Measurements from ENCODE around the gene CHD1L.

Gene CHD1L

DNA sequence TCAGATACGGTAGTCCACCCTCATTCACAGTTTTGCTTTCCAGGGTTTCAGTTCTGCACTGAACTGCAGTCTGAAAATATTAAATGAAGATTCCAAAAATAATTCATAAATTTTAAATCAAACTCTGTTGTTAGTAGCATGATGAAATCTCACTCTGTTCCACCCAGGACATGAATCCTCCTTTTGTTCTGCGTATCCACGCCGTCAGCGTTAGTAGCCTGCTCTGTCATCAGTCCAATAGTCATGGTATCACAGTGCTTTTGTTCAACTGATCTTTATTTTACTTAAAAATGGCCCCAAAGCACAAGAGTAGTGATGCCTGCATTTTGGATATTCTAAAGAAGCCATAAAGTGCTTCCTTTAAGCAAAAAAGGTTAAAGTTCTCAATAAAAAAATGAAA is 23.9 kb downstream of the CHD1L start:
- DNase-seq (ENCODE audit: low read depth) = no peak
- TF ChIP-seq, protein P1, sequence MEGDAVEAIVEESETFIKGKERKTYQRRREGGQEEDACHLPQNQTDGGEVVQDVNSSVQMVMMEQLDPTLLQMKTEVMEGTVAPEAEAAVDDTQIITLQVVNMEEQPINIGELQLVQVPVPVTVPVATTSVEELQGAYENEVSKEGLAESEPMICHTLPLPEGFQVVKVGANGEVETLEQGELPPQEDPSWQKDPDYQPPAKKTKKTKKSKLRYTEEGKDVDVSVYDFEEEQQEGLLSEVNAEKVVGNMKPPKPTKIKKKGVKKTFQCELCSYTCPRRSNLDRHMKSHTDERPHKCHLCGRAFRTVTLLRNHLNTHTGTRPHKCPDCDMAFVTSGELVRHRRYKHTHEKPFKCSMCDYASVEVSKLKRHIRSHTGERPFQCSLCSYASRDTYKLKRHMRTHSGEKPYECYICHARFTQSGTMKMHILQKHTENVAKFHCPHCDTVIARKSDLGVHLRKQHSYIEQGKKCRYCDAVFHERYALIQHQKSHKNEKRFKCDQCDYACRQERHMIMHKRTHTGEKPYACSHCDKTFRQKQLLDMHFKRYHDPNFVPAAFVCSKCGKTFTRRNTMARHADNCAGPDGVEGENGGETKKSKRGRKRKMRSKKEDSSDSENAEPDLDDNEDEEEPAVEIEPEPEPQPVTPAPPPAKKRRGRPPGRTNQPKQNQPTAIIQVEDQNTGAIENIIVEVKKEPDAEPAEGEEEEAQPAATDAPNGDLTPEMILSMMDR (IDR thresholded peaks at IDR 0.05; ENCODE audit: control insufficient read depth, insufficient read depth, low read depth, low read length, missing control alignments) = no peak
- H3K4me3 ChIP-seq (ENCODE audit: control insufficient read depth, low read depth, low read length) = no peak overlapping the region

DNA sequence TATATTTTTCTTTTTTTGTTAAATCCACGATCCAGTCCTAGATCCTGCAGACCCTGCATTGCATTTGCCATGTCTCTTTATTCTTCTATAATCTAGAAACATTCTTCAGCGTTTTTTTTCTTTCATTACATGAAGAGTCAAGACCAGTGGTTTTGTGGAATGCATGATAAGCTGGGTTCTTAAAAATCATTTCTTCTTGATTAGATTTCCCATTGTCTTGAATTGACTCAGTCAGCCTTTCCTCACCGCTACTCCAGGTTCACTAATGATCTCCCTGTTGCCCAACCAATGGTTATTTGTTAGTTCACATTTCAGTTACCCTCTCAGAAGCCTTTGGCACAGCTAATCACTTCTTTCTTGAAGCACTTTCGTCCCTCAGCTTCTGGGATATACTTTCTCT is 25.2 kb downstream of the CHD1L start:
- no peak overlapping the region for H3K4me3 ChIP-seq (ENCODE audit: control insufficient read depth, low read depth, low read length)
- TF ChIP-seq, protein P1 (IDR thresholded peaks at IDR 0.05; ENCODE audit: control insufficient read depth, insufficient read depth, low read depth, low read length, missing control alignments) = no peak
- no peak for DNase-seq (ENCODE audit: low read depth)

DNA sequence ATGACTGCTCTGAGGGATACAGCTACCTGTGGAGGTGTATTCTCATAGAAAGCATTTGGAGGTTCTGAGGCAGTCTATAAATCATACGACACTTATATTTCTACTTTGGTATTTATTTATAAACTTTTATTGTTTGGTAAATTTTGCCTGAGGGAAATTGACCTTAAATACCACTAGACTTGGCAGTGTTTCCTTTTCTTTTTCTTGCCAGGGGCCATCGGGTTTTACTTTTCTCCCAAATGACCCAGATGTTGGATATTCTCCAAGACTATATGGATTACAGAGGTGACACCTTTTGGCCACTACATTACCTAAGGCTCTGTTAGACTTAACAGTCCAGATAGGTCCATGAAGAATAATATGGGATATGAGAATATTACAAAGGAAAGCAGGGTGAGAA is 28.2 kb downstream of the CHD1L start:
- H3K4me3 ChIP-seq (ENCODE audit: control insufficient read depth, low read depth, low read length) = no peak overlapping the region
- no peak for DNase-seq (ENCODE audit: low read depth)
- TF ChIP-seq, protein P1 (IDR thresholded peaks at IDR 0.05; ENCODE audit: control insufficient read depth, insufficient read depth, low read depth, low read length, missing control alignments) = no peak

DNA sequence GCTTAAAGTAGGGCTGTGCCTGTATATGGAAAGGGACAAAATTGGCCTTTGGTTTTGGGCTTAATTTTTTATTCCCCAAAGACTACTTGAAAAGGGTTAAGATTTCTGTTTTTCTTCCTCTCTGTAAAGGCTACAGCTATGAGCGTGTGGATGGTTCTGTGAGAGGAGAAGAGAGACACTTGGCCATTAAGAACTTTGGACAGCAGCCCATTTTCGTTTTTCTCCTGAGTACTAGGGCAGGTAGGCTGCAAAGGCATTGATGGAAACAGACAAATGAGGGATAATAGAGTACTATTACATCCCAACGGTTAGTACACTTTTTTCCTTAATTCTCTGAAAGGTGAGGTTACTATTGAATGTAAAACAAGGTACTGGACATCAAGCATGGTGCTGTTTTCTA is 29.6 kb downstream of the CHD1L start:
- TF ChIP-seq, protein P1 (IDR thresholded peaks at IDR 0.05; ENCODE audit: control insufficient read depth, insufficient read depth, low read depth, low read length, missing control alignments) = no peak
- H3K4me3 ChIP-seq (ENCODE audit: control insufficient read depth, low read depth, low read length) = no peak overlapping the region
- no peak for DNase-seq (ENCODE audit: low read depth)

DNA sequence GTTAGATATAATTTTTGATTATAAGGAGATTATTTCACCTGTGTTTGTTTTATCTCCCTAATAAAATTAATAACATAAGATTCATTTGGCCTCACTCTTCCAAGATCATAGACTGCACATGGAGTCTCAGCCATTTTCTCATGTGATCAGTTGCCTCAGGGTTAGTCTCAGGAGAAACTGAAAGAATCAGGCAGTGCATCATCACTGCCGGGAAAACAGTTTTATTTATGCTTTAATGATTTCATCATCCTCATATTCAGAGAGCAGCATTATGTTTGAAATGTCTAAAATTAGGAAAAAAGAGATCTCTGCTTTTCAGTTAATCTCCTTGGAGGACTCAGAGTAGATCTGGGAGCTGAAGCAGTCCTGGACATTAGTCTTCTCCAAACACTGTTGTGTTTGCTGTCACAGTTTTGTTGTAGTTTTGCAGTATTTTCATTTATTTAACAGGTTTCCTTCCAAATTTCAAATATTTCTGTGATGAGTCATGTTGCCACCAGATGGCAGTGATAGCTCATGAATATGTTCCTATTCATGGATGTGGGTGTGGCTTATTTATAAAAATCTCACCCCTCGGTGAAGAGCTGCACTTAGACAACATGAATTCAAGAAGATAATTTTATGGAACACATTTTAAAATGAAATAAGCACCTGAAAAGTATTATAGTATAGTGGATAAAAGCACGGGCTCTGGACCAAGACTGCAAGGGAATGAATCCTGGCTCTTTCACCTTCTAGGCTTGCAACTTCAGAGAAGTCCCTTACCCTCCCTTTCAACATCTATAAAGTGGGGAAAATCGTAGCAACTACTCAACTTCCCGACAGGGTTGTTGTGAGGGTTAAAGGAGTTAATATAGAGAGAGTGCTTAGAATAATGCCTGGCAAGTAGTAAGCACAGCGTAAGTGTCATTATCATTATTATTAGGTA is 31.2 kb downstream of the CHD1L start:
- peak; percentile 67 for DNase-seq (ENCODE audit: low read depth)
- H3K4me3 ChIP-seq (ENCODE audit: control insufficient read depth, low read depth, low read length) = no peak overlapping the region
- TF ChIP-seq, protein P1 (IDR thresholded peaks at IDR 0.05; ENCODE audit: control insufficient read depth, insufficient read depth, low read depth, low read length, missing control alignments) = peak; percentile 25

DNA sequence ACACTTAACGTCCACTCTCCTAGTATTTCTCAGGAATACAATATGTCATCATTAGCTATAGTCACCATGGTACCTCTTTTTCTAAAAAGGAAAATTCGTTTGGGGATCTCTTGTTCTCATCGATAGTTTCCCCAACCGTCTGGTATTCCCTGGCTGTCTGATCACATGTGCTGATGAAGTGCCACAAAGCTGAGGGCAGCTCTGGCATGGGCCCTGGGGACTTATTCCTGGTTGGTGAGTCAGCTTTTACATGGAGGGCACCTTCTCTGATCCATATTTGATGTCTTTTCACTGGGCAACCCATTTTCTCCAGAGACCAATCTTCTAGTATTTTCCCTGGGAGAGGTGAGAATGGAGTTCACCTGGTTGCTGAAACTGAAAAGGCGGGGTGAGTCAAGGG is 39.5 kb downstream of the CHD1L start:
- TF ChIP-seq, protein P1 (IDR thresholded peaks at IDR 0.05; ENCODE audit: control insufficient read depth, insufficient read depth, low read depth, low read length, missing control alignments) = no peak
- no peak for DNase-seq (ENCODE audit: low read depth)
- no peak overlapping the region for H3K4me3 ChIP-seq (ENCODE audit: control insufficient read depth, low read depth, low read length)
